Body of pancreas (tissue), 4 donors: Measurements from ENCODE around the gene BDKRB2.

Experiments used
- POLR2A ChIP-seq, 3 donors: fragments of 450-650 bp; IDR thresholded peaks; one replicate each; pipeline ENCODE4 v1.6.1; 2016; ENCODE audit warnings: antibody characterized with exemption in 3 of 3, mild to moderate bottlenecking in 2 of 3
- TF ChIP-seq, protein P1 (sequence below), 7 experiments: fragments of 450-650 bp in 4 of 7; fragments of 200-600 bp in 3 of 7; sonication (generic) in 3 of 7; IDR thresholded peaks; one replicate each; pipeline ENCODE4 v1.5.1; 2016 to 2019; ENCODE audit warnings: antibody characterized with exemption in 7 of 7

DNA sequence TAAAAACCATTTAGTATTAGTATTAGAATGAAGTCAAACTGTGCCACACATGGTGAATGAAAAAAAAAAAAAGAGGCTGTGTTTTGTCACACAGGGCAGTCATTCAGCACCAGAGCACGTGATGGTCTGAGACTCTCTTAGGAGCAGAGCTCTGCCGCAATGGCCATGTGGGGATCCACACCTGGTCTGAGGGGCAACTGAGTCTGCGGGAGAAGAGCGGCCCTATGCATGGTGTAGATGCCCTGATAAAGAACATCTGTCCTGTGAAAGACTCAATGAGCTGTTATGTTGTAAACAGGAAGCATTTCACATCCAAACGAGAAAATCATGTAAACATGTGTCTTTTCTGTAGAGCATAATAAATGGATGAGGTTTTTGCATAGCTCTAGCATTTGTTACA, 39.1 kb downstream of the BDKRB2 start:
- TF ChIP-seq POLR2A (IDR thresholded peaks at IDR 0.05): no peak
- TF ChIP-seq, protein P1, sequence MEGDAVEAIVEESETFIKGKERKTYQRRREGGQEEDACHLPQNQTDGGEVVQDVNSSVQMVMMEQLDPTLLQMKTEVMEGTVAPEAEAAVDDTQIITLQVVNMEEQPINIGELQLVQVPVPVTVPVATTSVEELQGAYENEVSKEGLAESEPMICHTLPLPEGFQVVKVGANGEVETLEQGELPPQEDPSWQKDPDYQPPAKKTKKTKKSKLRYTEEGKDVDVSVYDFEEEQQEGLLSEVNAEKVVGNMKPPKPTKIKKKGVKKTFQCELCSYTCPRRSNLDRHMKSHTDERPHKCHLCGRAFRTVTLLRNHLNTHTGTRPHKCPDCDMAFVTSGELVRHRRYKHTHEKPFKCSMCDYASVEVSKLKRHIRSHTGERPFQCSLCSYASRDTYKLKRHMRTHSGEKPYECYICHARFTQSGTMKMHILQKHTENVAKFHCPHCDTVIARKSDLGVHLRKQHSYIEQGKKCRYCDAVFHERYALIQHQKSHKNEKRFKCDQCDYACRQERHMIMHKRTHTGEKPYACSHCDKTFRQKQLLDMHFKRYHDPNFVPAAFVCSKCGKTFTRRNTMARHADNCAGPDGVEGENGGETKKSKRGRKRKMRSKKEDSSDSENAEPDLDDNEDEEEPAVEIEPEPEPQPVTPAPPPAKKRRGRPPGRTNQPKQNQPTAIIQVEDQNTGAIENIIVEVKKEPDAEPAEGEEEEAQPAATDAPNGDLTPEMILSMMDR (IDR thresholded peaks at IDR 0.05): no peak
